ENCODE data around the gene PGLYRP1.

- TF ChIP-seq CTCF (IDR thresholded peaks at IDR 0.05; ENCODE audit: low read depth, low read length, missing input control) (no peak), MAX (IDR thresholded peaks at IDR 0.05) (no peak), REST (IDR thresholded peaks at IDR 0.05) (no peak), RAD21 (IDR thresholded peaks at IDR 0.05) (no peak), TAF1 (conservative IDR thresholded peaks at IDR 0.05) (no peak), FOXA1 (IDR thresholded peaks at IDR 0.05) (no peak), SP1 (IDR thresholded peaks at IDR 0.05) (no peak), YY1 (IDR thresholded peaks at IDR 0.05) (no peak), GABPA (IDR thresholded peaks at IDR 0.05 in 1 of 2, conservative IDR thresholded peaks at IDR 0.05 in 1 of 2) (no peak)
Observed at GRCh38 chr19:46040952-46041500, 18.2 kb upstream of the PGLYRP1 start, which contains the start of gene IGFL4.

Data from liver (tissue), 3 donors.